ENCODE measurements around the gene SFN.
"Not testable (repeated sequence)": the region's sequence is repeated elsewhere in the genome, so short reads cannot be mapped to it uniquely, and the experiment has no call there.

The SFN gene

DNA sequence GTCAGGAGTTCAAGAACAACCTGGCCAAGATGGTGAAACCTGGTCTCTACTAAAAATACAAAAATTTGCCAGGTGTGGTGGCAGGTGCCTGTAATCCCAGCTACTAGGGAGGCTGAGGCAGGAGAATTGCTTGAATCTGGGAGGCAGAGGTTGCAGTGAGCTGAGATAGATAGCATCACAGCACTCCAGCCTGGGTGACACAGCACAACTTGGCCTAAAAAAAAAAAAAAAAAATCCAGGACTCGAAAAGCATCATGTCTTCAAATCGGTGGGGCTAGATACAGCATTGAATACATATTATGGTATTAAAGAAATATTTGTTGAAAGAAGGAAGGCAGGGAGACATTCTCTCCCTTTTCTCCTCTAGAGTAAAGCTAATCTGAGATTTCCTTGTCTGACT, 10.1 kb downstream of the SFN start:
- DNase-seq (ENCODE audit: low spot score) = not testable (repeated sequence)

GRCh38 chr1:26874896-26875295, 11.9 kb downstream of the SFN start:
- DNase-seq (ENCODE audit: low spot score) = no peak

DNA sequence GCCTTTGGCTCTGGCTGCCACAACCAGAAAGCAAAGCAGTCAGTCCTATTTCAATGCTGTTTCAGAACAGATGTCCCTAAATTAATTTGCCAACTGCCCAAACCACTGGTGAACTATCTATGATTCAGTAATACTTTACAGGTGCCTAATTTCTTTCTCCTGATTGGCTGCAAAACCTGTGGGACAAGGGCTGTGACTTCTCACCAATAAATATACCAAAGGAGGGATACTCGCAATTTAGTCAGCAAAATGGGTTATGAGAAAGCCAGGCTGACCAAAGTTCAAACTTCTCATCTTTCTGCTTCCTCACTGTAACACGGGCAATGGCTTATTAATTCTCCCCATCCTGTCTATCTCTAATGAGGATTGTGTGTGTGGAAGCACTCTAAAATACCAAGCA, 14.4 kb downstream of the SFN start:
- DNase-seq (ENCODE audit: low spot score) = no peak

DNA sequence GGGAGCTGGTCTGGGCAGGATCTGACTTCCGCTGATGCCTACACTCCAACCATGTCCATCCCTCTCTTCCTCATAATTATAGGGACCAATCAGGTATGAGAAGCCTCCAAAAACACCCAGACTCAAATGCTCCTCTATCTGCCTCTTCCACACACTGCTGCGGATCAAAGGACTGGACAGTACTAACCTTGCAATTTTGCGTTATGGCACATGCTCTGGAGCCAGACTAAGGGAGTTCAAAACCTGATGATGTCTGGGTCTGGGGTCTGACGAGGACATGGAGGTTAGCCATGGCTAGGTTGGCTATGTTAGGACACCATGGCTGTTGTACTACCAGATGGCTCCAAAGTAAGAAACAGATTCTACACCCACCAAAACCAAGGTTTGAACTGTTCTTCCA, 16.8 kb downstream of the SFN start:
- no peak for DNase-seq (ENCODE audit: low spot score)

DNA sequence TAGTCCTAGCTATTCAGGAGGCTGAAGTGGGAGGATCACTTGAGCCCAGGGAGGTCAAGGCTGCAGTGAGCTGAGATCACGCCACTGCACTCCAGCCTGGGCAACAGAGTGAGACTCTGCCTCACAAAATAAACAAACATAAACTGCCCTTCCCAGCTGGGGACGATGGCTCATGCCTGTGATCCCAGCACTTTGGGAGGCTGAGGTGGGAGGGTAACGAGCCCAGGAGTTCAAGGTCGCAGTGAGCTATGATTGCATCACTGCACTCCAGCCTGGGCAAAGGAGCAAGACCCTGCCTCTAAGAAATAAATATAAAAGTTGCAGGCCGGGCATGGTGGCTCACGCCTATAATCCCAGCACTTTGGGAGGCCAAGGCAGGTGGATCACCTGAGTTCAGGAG, 18.7 kb downstream of the SFN start:
- not testable (repeated sequence) for DNase-seq (ENCODE audit: low spot score)

GRCh38 chr1:26882696-26883463, 19.9 kb downstream of the SFN start:
- DNase-seq (ENCODE audit: low spot score) = no peak

DNA sequence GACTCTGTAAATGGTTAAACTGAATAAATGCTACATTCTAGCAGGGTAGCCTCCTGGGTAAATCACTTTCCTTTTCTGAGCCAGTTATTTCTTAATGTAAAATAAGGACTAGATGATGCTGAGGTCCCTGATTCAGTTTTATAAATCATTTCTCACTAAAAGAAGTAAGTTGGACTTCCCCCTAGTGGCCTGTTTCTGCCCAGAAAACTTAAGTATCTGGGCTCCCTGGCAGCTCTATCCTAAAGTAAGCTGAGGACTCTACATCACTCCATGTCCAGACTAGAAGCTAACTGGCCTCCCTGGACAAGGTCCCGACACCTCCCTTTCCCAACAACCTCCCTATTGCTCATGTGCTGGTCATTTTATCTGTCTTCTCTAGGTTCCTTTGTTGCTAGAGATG, 24.2 kb downstream of the SFN start:
- DNase-seq (ENCODE audit: low spot score) = peak; percentile 37

DNA sequence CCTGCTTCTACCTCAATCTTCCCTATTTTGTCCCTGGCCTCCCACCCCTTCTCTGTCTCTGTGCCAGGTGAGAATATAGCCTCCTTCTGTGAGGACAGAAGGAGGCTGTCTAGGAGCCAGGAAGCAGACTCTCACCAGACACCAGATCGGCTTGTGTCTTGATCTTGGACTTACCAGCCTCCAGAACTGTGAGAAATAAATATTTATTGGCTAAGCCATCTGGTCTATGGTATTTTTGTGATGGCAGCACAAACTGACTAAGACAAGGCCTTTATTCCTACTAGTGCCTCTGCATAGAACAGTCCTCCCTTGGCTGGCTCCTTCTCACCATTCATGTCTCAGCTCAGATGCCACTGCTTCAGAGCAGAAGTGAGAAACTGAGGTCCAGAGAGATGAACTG, 25.3 kb downstream of the SFN start:
- DNase-seq (ENCODE audit: low spot score) = no peak

DNA sequence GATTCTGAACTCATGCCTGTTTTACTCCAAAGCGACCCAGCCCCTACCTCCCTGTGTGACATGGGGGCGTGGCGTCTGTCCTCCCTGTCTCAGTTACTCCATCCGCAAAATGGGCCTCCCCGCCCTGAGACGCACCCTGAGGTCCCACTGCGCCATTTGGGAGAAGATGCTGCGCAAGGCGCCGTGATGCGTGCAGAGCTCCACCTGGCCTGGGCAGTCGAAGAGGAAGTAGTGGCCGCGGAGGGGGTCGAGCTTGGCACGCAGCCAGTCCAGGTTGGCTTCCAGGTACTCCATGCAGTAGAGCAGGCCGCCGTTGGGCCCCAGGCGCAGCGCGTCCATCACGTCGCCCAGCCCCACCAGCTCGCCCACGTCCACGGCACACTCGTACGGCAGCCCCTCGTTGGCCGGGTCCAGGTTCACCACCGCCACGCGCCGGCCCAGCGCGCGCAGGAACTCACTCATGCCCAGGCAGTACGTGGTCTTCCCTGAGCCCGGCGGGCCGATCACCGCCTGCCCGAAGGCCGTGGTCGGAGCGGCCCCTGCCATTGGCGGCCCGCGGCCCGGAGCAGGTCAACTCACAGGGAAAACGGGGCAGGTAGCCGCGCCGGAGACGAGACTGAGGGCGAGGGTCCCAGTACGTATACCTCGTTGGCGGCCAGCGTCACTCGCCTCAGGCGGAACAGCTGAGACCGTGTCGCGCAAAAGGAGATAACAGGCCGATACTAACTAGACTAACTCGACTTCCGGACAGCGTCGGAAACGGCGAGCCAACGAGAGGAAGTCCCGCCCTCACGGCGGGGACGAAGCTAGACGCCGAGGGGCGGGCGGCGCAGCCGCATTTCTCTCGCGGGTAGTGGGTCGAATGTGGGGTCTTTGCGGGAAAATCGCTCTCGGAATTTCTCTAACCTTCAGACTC, 26.9 kb downstream of the SFN start, which contains the start of gene GPN2:
Gene GPN2, minus strand, starts transcription at position 733 of the 916 bp plus-strand sequence. Its CDS starts 187 bp downstream, at position 546.
- DNase-seq (ENCODE audit: low spot score) = peak; percentile 81

DNA sequence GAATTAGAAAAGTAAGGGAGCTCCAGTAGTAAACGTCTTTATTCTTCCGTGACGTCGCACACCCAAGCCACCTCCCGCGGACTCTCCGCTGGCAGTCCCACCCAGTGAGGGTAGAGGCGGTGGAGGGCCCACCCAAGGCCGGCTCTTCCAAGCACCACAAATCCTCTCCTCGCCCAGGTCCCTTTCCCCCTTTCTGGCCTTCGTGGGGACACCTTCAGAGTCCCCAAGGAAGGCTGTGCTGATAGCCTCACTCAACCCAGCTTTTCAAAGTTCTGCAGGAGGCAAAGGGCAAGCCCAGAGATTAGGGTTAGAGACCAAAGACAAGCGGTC, 27.5 kb downstream of the SFN start:
- DNase-seq (ENCODE audit: low spot score) = no peak

GRCh38 chr1:26894263-26894662, 31.3 kb downstream of the SFN start:
- no peak for DNase-seq (ENCODE audit: low spot score)

DNA sequence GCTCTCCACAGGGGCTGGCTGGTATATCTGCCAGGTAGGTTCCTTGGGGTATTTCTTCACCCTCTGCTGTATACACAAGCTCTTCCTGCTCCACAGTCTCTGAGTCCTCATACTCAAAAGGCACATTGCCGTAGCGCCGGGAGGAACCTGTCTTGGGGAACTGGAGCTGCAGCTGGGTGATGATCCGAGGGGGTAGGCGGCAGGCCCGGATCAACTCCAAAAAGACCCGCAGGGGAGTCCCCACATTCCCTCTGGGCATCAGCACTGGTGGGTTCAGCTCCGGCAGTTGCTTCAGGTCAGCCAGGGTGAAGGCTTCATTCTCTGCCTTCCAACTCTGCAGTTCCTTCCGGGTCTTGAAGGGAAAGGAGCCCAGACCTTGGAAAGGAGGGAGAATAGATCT, 34.4 kb downstream of the SFN start:
- no peak for DNase-seq (ENCODE audit: low spot score)

- DNase-seq (ENCODE audit: low spot score) = peak; percentile 94
Measured at GRCh38 chr1:26900001-26900814, 37.3 kb downstream of the SFN start, which contains the start of gene GPATCH3. TSS of gene GPATCH3 (minus strand) at chr1:26900467. CDS start at chr1:26900442, 25 bp downstream.

DNA sequence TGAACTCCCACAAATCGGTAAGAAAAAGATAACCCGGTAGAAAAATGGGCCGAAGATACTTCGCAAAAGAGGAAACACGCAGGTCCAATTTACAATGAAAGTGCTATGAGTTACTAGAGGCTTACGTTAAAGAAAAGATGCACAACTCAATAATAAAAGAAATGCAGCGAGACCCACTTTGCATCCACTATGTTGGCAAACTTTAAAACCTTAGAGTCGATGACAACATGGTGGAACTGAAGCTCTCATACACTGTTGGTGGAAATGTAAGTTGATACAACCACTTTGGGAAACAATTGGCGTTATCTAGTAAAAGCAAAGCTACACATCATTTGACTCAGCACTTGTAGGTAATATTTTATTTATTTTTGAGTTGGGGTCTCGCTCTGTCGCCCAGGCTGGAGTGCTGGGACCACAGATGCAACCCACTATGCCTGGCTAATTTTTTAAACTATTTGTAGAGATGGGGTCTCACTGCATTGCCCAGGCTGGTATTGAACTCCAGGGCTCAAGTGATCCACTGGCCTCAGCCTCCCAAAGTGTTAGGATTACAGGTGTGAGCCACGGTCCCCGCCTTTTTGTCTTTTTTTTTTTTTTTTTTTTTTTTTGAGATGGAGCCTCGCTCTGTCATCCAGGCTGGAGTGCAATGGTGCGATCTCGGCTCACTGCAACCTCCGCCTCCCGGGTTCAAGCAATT, 38.0 kb downstream of the SFN start:
- DNase-seq (ENCODE audit: low spot score) = no peak

- no peak for DNase-seq (ENCODE audit: low spot score)
Measured at GRCh38 chr1:26907071-26907917, 44.3 kb downstream of the SFN start.

GRCh38 chr1:26909951-26910342, 47.0 kb downstream of the SFN start:
- DNase-seq (ENCODE audit: low spot score) = no peak

DNA sequence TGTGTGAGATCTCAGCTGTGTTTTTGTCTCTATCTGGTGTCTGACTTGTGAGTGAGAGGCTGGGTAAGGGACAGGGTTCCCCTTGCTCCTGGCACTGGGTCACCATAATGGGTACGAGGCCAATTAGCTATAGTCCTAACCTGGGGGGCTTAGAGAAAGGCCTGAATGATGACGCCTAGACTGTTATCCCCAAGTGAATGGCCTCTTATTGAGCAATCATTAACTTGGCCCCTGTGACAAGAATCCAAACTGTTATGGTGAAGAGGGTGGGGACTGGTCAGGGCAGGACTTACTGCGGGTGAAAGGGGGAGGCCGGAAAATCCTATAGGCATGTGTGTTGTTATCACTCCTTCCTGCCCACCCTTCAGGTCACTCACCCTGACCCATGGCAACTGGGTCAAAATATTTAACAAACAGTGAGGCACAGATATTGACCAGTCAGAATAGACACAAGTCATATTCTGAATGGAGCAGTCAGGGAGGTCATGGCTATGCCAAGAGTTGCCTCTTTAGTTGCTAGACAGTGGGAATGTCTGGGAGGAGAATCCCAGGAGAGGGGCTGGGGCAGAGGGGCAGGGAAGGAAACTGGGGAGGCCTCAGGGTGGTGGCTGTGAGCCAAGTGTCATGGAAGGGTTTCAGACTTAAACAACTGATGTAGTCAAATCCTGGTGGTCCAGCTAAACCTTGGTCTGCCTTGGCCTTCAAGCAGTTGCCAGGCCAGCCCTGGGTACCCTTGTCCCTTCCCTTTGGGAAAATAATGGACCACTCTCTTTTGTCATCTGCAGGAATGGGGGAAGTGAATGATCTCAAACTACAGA, 47.6 kb downstream of the SFN start:
- no peak for DNase-seq (ENCODE audit: low spot score)

DNA sequence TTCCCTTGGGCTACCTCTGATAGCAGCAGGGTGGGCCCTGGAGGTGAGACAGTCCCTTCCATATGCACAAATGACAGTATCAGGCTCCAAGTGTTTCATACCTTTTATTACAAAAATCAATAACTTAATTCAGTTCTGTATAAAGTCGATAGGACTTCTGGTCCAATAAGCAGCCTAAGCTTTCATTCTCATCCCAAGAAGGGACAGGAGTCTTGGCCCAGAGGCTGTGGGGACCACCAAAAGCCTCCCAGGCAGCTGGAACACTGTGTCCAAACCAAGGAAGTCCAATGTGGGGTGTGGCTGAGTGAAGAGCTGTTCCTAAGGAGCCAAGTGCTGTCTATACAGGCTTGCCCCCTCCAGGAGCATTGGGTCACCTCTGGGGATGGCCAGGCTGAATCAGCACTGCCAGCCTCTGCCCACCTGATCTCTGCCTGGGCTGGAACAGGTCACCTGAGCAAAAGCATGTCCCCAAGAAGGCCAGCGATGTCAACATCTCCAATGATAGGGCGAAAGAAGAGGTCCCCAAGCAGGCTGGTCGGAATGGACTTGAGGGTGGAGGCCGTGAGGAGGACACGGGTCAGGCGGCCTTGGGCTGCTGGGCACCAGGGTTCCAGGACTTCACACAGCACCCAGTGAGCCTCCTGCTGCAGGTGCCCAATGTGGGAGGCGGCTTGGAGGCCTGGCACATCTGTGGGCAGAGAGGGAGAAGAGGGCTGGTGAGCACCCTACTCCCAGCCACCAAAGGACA, 48.6 kb downstream of the SFN start:
- DNase-seq (ENCODE audit: low spot score) = no peak

DNA sequence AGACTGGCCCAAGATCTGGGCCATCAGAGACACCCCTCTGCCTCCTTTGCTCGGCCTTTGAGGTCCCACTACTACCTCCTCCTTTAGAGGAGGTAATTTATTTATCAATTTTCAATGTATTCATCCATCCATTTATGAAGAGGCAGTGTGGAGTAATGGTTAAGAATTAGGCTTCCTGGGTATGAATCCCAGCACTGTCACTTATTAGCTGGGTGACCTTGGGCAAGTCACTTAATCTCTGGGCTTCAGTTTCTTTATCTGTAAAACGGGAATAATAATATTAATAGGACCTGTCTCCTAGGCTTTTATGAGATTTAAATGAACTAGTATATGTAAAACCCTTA, 49.2 kb downstream of the SFN start:
- no peak for DNase-seq (ENCODE audit: low spot score)

Data from cerebellar cortex (tissue), 1 donor.